Testis (tissue), 2 donors: ENCODE results near the gene SART3.

Experiments used
- CTCF ChIP-seq, 3 experiments: fragments of 450-650 bp in 2 of 3; fragments of 200-600 bp in 1 of 3; sonication (generic) in 1 of 3; IDR thresholded peaks; one replicate each; pipeline ENCODE4 v1.5.1; 2016 to 2019; ENCODE audit warnings: antibody characterized with exemption in 3 of 3, mild to moderate bottlenecking in 2 of 3, moderate library complexity in 1 of 3
- POLR2A ChIP-seq: fragments of 450-650 bp; IDR thresholded peaks from one replicate; pipeline ENCODE4 v1.6.1; 2017; ENCODE audit warnings: antibody characterized with exemption, mild to moderate bottlenecking, moderate library complexity

GRCh38 chr12:108576660-108577234 is 15.8 kb upstream of the SART3 start:
- TF ChIP-seq CTCF (IDR thresholded peaks at IDR 0.05): no peak
- no peak for TF ChIP-seq POLR2A
